ENCODE measurements around the gene SSBP3.

DNA sequence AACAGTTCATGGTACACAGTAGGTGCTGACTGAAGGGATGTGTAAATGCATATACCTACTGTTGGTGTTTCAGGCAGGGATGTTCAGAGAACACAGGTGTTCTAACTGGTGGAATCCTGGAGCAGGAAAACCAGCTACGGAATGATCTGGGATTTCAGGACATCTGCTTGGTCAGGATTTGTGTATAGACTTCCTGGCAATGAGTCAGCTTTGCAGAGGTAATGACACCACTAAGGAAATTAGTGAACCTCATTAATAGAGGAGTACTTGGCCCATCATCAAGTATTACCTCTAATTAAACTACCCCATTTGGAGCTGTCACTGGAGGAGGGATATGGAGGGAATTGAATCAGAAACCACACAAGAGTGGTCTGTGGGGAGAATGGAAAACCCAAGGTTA, 198.9 kb downstream of the SSBP3 start:
- no peak for TF ChIP-seq POLR2AphosphoS5 (IDR thresholded peaks at IDR 0.05; ENCODE audit: borderline replicate concordance, low read depth, low read length)
- no peak for TF ChIP-seq EZH2 (IDR thresholded peaks at IDR 0.05)
- TF ChIP-seq FOXP2 (optimal IDR thresholded peaks at IDR 0.05; ENCODE audit: control extremely low read depth, extremely low read length, insufficient read depth) = no peak
